Spleen (tissue), 11 donors: Measurements from ENCODE around the gene CADPS2. TPM values are rescaled to one million over a fixed set of nuclear protein-coding genes. Genes with fewer than 3 reads are reported as not detected.
"Not testable (repeated sequence)": the region's sequence is repeated elsewhere in the genome, so short reads cannot be mapped to it uniquely, and the experiment has no call there.

Source experiments
- DNase-seq: peaks from one replicate; pipeline ENCODE4 v3.0.0-alpha.2; 2020
- H3K27ac ChIP-seq, 8 donors: fragments of 200-600 bp; sonication (generic) in 7 of 8; 1 replicate in 4 of 8; 2 replicates in 4 of 8; pipeline versions ENCODE4 v1.5.0 to v1.8.0; 2016 to 2021; ENCODE audit warnings: inconsistent platforms in 4 of 8, mild to moderate bottlenecking in 4 of 8, moderate library complexity in 1 of 8
- H3K27me3 ChIP-seq, 7 donors: fragments of 200-600 bp; sonication (generic) in 6 of 7; replicated peaks in 1 of 7; 1 replicate in 4 of 7; 2 replicates in 3 of 7; pipeline versions ENCODE4 v1.5.0 to v1.8.0; 2016 to 2021; ENCODE audit warnings: inconsistent platforms in 3 of 7, mild to moderate bottlenecking in 1 of 7
- H3K36me3 ChIP-seq, 6 donors: fragments of 200-600 bp; sonication (generic) in 5 of 6; 1 replicate in 4 of 6; 2 replicates in 2 of 6; pipeline versions ENCODE4 v1.5.0 to v1.8.0; 2016 to 2021; ENCODE audit warnings: inconsistent platforms in 2 of 6
- H3K4me1 ChIP-seq, 6 donors: fragments of 200-600 bp; sonication (generic) in 5 of 6; 1 replicate in 3 of 6; 2 replicates in 3 of 6; pipeline versions ENCODE4 v1.5.0 to v1.8.0; 2016 to 2021; ENCODE audit warnings: inconsistent platforms in 3 of 6
- H3K4me3 ChIP-seq, 8 donors: fragments of 200-600 bp; sonication (generic) in 7 of 8; 1 replicate in 4 of 8; 2 replicates in 4 of 8; pipeline versions ENCODE4 v1.5.0 to v1.8.0; 2016 to 2021; ENCODE audit warnings: inconsistent platforms in 4 of 8, mild to moderate bottlenecking in 4 of 8, moderate library complexity in 2 of 8
- H3K9me3 ChIP-seq, 8 donors: fragments of 200-600 bp; sonication (generic) in 7 of 8; 1 replicate in 4 of 8; 2 replicates in 4 of 8; pipeline versions ENCODE4 v1.5.0 to v1.8.0; 2016 to 2021; ENCODE audit warnings: inconsistent platforms in 4 of 8
- POLR2A ChIP-seq, 3 donors: fragments of 450-650 bp; IDR thresholded peaks; one replicate each; pipeline ENCODE4 v1.5.1; 2017; ENCODE audit warnings: antibody characterized with exemption in 3 of 3, mild to moderate bottlenecking in 1 of 3
- POLR2AphosphoS5 ChIP-seq, 3 donors: sonication (generic); formaldehyde crosslinking; IDR thresholded peaks; one replicate each; pipeline ENCODE4 v1.5.1; 2017; ENCODE audit warnings: antibody characterized with exemption in 3 of 3
- WGBS, 5 donors: extraction: QIAGEN DNeasy Blood & Tissue Kit in 3 of 5; methylation state at CpG; one replicate each; pipeline versions ENCODE4 v1.1.5 to v1.1.7; 2013 to 2018; 5-methylcytosine and 5-hydroxymethylcytosine counted together
- intact Hi-C: fragments of 100-400 bp; cut with DNase I; formaldehyde crosslinking; loops from one replicate; pipeline ENCODE4 v1.15.0; 2023; ENCODE audit warnings: low total_unique reads
- polyA plus RNA-seq, 3 donors: library from polyadenylated mRNA; stranded (reverse); fragments of 200-250 nt; gene quantifications; one replicate each; pipeline ENCODE4 v1.2.1, GENCODE V29; 2013
- total RNA-seq, 7 donors: library from RNA; depleted of rRNA in 3 of 7; stranded (reverse); fragments of >200 nt in 3 of 7; fragmentation: NEBNext Ultra II Directional in 4 of 7; extraction: Animal tissue kit (Norgen Biotek cat#: 25700) in 4 of 7; gene quantifications; one replicate each; pipeline versions ENCODE4 v1.1.0 to v1.2.1, GENCODE V29; 2016 to 2021
- TF ChIP-seq, protein P1 (sequence below), 11 experiments: fragments of 200-600 bp in 7 of 11; fragments of 450-650 bp in 4 of 11; sonication (generic) in 4 of 11; IDR thresholded peaks in 8 of 11; conservative IDR thresholded peaks in 3 of 11; 1 replicate in 7 of 11; 2 replicates in 4 of 11; pipeline versions ENCODE4 v1.4.0 to v1.8.0; 2016 to 2021; ENCODE audit warnings: antibody characterized with exemption in 11 of 11, inconsistent platforms in 4 of 11, mild to moderate bottlenecking in 1 of 11
- donor health status: healthy with polysubstance abuse.
- donor health status: DM: no; HTN: no; CAD: no; lungs with moderate emphysema.
- donor health status: DM: no; HTN: no; CAD: no.
- donor health status: Bipolar disorder and iron deficiency.
- donor health status: healthy.
- donor health status: DM: no; HTN: no; CAD: no.
- donor health status: DM: yes; HTN: yes; CAD: no.

The CADPS2 gene
- total and polyA plus RNA-seq, 10 donors, result 2.4 to 19.3 (median 11.7) TPM

DNA sequence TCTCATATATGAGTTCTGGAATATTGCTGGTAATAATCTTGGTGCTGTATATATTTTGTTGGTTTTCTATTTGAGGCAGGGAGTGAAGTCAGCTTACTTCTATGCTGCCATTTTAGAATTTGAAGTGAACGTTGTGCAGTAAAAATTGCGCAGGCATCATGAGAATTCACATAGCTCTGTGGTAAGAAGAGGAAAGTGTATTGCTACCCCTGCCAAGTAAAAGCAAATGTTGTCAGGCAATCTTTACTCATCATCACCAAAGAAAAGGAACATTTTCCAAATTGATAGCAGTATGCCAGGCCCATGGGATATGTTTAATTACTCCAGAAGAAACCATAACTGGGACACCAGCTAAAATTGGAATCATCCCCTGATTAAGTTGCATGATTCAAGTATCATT lies 595.1 kb downstream of the CADPS2 start:
- Histone ChIP-seq H3K4me3 (no peak overlapping the region), H3K27me3 (peaks cover 0 to 14% (median 3%) of the 10 kb centered on the region in 7 donors), H3K27ac (no peak overlapping the region), H3K9me3 (peaks cover 0 to 41% (median 19%) of the 10 kb centered on the region in 8 donors), H3K4me1 (no peaks in the 10 kb centered on the region), H3K36me3 (no peaks in the 10 kb centered on the region)
- TF ChIP-seq POLR2AphosphoS5 (IDR thresholded peaks at IDR 0.05), result no peak
- TF ChIP-seq POLR2A (IDR thresholded peaks at IDR 0.05), result no peak
- TF ChIP-seq, protein P1, sequence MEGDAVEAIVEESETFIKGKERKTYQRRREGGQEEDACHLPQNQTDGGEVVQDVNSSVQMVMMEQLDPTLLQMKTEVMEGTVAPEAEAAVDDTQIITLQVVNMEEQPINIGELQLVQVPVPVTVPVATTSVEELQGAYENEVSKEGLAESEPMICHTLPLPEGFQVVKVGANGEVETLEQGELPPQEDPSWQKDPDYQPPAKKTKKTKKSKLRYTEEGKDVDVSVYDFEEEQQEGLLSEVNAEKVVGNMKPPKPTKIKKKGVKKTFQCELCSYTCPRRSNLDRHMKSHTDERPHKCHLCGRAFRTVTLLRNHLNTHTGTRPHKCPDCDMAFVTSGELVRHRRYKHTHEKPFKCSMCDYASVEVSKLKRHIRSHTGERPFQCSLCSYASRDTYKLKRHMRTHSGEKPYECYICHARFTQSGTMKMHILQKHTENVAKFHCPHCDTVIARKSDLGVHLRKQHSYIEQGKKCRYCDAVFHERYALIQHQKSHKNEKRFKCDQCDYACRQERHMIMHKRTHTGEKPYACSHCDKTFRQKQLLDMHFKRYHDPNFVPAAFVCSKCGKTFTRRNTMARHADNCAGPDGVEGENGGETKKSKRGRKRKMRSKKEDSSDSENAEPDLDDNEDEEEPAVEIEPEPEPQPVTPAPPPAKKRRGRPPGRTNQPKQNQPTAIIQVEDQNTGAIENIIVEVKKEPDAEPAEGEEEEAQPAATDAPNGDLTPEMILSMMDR (IDR thresholded peaks at IDR 0.05 in 8 of 11, conservative IDR thresholded peaks at IDR 0.05 in 3 of 11), result no peak
- DNase-seq, result no peak
- 78 to 91% (median 84%) methylated on average over 2 of the region's 2 CpGs for WGBS, 5 donors
- intact Hi-C loops, result no loop called here

DNA sequence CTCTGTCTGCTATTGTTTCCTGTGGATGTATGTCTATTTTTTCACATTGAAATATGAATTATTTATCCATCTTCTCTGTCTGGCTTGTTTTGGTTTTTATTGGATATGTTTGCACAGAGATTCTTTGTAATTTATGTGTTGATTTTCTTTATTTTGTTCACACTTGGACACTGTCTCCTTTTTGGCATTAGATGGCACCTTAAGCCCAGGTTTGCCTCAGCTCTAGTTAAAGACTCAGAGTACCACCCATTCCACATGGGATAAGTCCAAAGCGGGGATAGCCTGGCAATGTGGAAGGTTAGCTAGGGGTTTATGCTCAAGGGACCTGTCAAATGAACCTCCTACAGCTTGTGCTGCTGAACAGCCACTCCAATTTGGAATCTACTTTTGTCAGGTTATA lies 595.8 kb downstream of the CADPS2 start:
- no peak for TF ChIP-seq POLR2A (IDR thresholded peaks at IDR 0.05)
- no peak for TF ChIP-seq POLR2AphosphoS5 (IDR thresholded peaks at IDR 0.05)
- TF ChIP-seq, protein P1 (IDR thresholded peaks at IDR 0.05 in 8 of 11, conservative IDR thresholded peaks at IDR 0.05 in 3 of 11), result no peak
- Histone ChIP-seq H3K4me1 (no peaks in the 10 kb centered on the region), H3K27me3 (peaks cover 0 to 8% (median 1%) of the 10 kb centered on the region in 7 donors), H3K36me3 (no peaks in the 10 kb centered on the region), H3K9me3 (peaks cover 0 to 41% (median 19%) of the 10 kb centered on the region in 8 donors), H3K4me3 (no peak overlapping the region), H3K27ac (no peak overlapping the region)
- 77 to 92% (median 81%) methylated on average over 1 of the region's 1 CpG for WGBS, 5 donors
- DNase-seq, result no peak
- intact Hi-C loops, result no loop called here

DNA sequence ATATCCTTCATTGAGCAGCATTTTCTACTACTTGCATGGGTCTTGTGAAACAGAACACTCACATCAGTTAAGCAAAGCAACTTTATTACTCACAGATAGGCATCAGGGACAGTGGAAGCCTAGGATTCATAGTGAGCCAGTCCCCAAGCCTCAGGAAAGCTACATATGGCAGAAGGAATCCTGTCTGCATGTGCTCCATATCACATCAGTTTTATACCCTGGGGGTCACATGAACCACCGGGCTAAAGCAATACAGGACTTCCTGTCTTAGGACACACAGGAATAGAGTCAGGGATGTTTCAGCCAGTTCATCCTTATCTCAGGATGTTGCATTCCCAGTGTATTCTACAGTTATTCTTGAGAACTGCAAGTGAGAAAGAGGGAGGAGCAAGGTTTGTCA lies 596.8 kb downstream of the CADPS2 start:
- DNase-seq, result no peak
- no peaks in the 10 kb centered on the region for H3K36me3 ChIP-seq
- H3K4me3 ChIP-seq, result no peak overlapping the region
- peaks cover 0 to 41% (median 19%) of the 10 kb centered on the region in 8 donors for H3K9me3 ChIP-seq
- intact Hi-C loops, result no loop called here
- H3K27ac ChIP-seq, result no peak overlapping the region
- peaks cover 0 to 5% (median 0%) of the 10 kb centered on the region in 7 donors for H3K27me3 ChIP-seq
- WGBS, 5 donors, result 25 to 75% (median 33%) methylated on average over 1 of the region's 1 CpG
- TF ChIP-seq POLR2AphosphoS5 (IDR thresholded peaks at IDR 0.05), result no peak
- TF ChIP-seq, protein P1 (IDR thresholded peaks at IDR 0.05 in 8 of 11, conservative IDR thresholded peaks at IDR 0.05 in 3 of 11), result no peak
- no peaks in the 10 kb centered on the region for H3K4me1 ChIP-seq

DNA sequence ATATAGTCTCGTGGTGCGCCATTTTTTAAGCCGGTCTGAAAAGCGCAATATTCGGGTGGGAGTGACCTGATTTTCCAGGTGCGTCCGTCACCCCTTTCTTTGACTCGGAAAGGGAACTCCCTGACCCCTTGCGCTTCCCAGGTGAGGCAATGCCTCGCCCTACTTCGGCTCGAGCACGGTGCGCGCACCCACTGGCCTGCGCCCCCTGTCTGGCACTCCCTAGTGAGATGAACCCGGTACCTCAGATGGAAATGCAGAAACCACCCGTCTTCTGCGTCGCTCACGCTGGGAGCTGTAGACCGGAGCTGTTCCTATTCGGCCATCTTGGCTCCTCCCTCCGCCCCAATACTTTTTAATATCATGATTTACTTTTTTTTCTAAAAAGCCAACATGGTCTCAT lies 601.7 kb downstream of the CADPS2 start:
- H3K27ac ChIP-seq, H3K36me3 ChIP-seq, DNase-seq, H3K4me1 ChIP-seq, intact Hi-C loops, H3K4me3 ChIP-seq, H3K27me3 ChIP-seq: not testable (repeated sequence)
- H3K9me3 ChIP-seq, result peaks cover 0 to 10% (median under 1%) of the 10 kb centered on the region in 8 donors
- WGBS, 5 donors, result 83 to 95% (median 89%) methylated on average over 14 to 16 of the region's 24 CpGs

DNA sequence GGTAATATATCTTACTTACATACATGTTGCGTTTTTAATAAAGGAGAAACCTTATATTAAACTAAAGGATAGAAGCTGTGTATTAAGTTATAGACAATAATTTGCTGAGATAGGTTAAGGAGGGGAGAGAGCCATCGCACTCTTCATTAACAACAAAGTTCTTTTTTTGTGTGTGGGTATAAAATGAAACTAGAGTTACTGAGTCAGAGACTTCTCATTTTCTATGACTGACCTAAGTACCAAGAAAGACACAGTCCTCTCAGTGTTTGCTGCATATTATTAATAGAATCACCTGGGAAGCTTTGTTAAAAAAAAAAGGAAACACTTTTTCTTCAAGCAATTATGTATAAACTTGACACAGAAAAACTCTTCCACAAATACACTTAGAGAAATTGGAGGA lies 613.1 kb downstream of the CADPS2 start:
- Histone ChIP-seq H3K4me1 (no peaks in the 10 kb centered on the region), H3K27ac (no peak overlapping the region), H3K27me3 (no peaks in the 10 kb centered on the region), H3K9me3 (no peaks in the 10 kb centered on the region), H3K4me3 (no peak overlapping the region), H3K36me3 (no peaks in the 10 kb centered on the region)
- intact Hi-C loops, result no loop called here
- TF ChIP-seq POLR2A (IDR thresholded peaks at IDR 0.05), result no peak
- TF ChIP-seq POLR2AphosphoS5 (IDR thresholded peaks at IDR 0.05), result no peak
- no peak for DNase-seq
- WGBS, 5 donors, result 79 to 90% (median 82%) methylated on average over 2 of the region's 2 CpGs
